LNCAP (cell line): ENCODE measurements around the gene BORCS5.

Experiments
- TF ChIP-seq, protein P1 (sequence below): fragments of 450-650 bp; IDR thresholded peaks from 2 replicates; pipeline ENCODE4 v1.5.1; 2017; ENCODE audit warnings: mild to moderate bottlenecking

BORCS5 gene

DNA sequence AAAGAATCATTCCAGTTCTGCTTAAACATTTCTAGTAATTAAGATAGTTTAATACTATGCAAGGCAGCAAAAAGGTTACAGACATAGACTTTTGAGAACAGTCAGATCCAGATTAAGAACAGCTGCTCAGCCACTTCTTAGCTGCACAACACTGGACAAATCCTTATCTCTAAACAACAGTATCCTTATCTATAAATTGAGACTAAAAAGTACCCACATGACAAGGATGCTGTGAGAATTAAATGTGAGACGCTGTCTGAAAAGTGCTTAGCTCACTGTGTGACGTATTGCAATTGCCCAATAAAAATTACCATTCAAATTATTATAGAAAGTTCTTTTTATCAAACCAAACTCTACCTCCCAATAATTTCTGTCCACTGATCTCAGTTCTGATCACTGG is 35.5 kb downstream of the BORCS5 start:
- TF ChIP-seq, protein P1, sequence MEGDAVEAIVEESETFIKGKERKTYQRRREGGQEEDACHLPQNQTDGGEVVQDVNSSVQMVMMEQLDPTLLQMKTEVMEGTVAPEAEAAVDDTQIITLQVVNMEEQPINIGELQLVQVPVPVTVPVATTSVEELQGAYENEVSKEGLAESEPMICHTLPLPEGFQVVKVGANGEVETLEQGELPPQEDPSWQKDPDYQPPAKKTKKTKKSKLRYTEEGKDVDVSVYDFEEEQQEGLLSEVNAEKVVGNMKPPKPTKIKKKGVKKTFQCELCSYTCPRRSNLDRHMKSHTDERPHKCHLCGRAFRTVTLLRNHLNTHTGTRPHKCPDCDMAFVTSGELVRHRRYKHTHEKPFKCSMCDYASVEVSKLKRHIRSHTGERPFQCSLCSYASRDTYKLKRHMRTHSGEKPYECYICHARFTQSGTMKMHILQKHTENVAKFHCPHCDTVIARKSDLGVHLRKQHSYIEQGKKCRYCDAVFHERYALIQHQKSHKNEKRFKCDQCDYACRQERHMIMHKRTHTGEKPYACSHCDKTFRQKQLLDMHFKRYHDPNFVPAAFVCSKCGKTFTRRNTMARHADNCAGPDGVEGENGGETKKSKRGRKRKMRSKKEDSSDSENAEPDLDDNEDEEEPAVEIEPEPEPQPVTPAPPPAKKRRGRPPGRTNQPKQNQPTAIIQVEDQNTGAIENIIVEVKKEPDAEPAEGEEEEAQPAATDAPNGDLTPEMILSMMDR, result no peak

DNA sequence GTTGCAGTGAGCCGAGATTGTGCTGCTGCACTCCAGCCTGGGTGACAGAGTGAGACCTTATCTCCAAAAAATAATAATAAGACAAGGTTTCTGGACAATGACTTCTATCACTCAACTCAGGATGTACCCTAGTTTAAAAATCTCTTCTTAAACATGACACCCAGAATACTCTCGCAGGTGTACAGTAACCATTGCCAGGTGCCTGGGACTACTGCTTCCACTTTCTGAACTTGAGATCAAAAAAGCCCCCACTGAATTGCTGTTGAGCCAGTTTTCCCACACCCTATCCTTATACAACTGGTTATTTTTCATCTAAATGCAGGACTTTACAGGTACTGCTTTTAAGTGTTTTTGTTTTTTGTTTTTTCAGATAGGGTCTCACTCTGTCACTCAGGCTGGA is 36.3 kb downstream of the BORCS5 start:
- TF ChIP-seq, protein P1, result no peak

- TF ChIP-seq, protein P1, result no peak
Observed at GRCh38 chr12:12396694-12397093, 39.8 kb downstream of the BORCS5 start.

GRCh38 chr12:12397184-12397583 is 40.3 kb downstream of the BORCS5 start:
- TF ChIP-seq, protein P1, result no peak

- TF ChIP-seq, protein P1, result peak; percentile 29; the same call in 1 of the 2 replicates
Observed at GRCh38 chr12:12398026-12398859, 41.4 kb downstream of the BORCS5 start.

DNA sequence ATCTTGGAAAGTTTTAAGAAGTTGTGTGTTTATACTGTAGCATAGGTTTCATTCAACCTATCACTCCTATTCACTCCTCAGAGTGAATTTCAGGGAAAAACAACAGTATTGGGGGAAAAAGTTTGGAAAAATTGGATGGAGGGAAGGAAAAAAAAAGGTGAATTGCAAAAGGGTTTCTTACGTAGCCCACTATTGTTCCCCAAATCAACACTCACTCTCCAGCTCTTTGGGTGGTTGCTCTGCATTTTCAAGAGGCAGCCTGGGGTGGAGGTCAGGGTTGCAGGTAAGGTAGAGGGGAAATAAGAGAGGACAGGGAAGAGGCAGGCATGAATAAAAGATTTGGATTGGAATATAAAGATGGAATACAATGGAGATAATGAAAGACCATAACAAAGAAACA is 42.3 kb downstream of the BORCS5 start:
- TF ChIP-seq, protein P1, result no peak

DNA sequence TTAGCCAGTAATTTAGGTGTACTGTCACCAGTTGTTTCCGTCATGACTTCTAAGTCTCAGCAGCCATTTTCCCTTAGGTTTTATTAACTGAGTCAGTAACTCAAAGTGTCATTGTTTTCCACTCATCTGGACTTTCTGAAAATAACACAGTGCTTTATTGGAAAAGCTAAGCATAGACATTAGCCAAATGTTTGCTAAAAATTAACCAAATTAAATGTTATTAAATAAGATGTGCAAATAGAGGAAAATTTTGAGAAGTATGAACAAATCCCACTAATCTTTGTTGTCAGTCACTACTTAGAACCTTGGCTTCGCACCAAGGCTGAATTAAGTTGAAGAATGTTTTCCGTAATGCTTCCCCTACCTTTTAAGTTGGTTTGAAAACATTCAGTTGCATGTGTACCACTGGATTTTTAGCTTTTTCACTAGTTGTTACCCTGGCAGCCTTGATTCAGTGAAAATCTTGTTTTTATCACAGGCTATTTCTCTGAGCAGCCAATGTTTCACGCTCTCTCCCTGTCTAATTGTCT is 43.0 kb downstream of the BORCS5 start:
- TF ChIP-seq, protein P1, result no peak
